ENCODE data around the gene MVB12B. TPM values are rescaled to one million over a fixed set of nuclear protein-coding genes. Genes with fewer than 3 reads are reported as not detected.

Gene MVB12B
- total and polyA plus RNA-seq, 2 of the 4 experiments (the other 2 are of a cell fraction): 2.0 to 4.0 TPM

- ATAC-seq (ENCODE audit: low read depth) (no peak), DNase-seq (no peak)
- H3K18ac ChIP-seq (ENCODE audit: low read depth, low read length): no peak overlapping the region
- H3K23ac ChIP-seq (ENCODE audit: low read depth, low read length): no peak overlapping the region
- H3K9me1 ChIP-seq (ENCODE audit: insufficient read depth, low read length): no peaks in the 10 kb centered on the region; the same call in 1 of the 2 replicates
- H3K4me2 ChIP-seq (ENCODE audit: low read depth, low read length): no peak overlapping the region
- H2AFZ ChIP-seq (replicated peaks; ENCODE audit: low read length, poor library complexity): no peak overlapping the region
- no peak overlapping the region for H3K27ac ChIP-seq (ENCODE audit: insufficient read depth, low read length)
- TF ChIP-seq MAZ (IDR thresholded peaks at IDR 0.05; ENCODE audit: borderline replicate concordance, low read depth, low read length): no peak
- no peak for TF ChIP-seq CHD1 (IDR thresholded peaks at IDR 0.05; ENCODE audit: low read depth, low read length)
- no peak for TF ChIP-seq MXI1 (IDR thresholded peaks at IDR 0.05; ENCODE audit: borderline replicate concordance, low read depth, low read length)
- no peak for TF ChIP-seq POLR2A (IDR thresholded peaks at IDR 0.05; ENCODE audit: low read depth, low read length)
- no peak for TF ChIP-seq BHLHE40 (IDR thresholded peaks at IDR 0.05; ENCODE audit: low read depth, low read length)
- in situ Hi-C loops (cut with MboI; ENCODE audit: low sequenced_read_pairs) (no loop called here), intact Hi-C loops (cut with micrococcal nuclease) (no loop called here), dilution Hi-C loops (cut with HindIII; ENCODE audit: low sequenced_read_pairs, unreplicated experiment) (no loop called here)
- H4K8ac ChIP-seq (ENCODE audit: low read depth in 2 of 2, low read length in 2 of 2): no peak overlapping the region
- no peak overlapping the region for H3K56ac ChIP-seq (ENCODE audit: extremely low read depth, insufficient read depth, low read length)
- H3K9me3 ChIP-seq (ENCODE audit: control insufficient read depth, insufficient read depth, low read length): no peaks in the 10 kb centered on the region
- no peaks in the 10 kb centered on the region for H3K79me1 ChIP-seq (ENCODE audit: low read depth in 1 of 2, low read length in 2 of 2)
- peaks cover 37% of the 10 kb centered on the region for H3K27me3 ChIP-seq (ENCODE audit: control insufficient read depth, insufficient read depth, low read length)
- H2BK15ac ChIP-seq (ENCODE audit: low read depth, low read length): no peak overlapping the region
- no peak overlapping the region for H4K91ac ChIP-seq (ENCODE audit: insufficient read depth, low read depth, low read length)
- 83% methylated on average over 3 of the region's 6 CpGs; no CpG with 5 or more reads in 1 of the 2 experiments for WGBS, 2 experiments (ENCODE audit: extremely low coverage in 2 of 2, insufficient read length in 1 of 2)
- no peak overlapping the region for H3K4ac ChIP-seq (ENCODE audit: low read depth, low read length)
- H2BK5ac ChIP-seq (ENCODE audit: low read depth, low read length, poor library complexity, severe bottlenecking): no peak overlapping the region
- no peak overlapping the region for H4K5ac ChIP-seq (ENCODE audit: low read depth, low read length)
- no TSS peak for BruUV-seq (replicated peaks)
- no peak overlapping the region for H2AK9ac ChIP-seq (replicated peaks; ENCODE audit: low read depth, low read length, poor library complexity)
- ChIA-PET CTCF (no interaction called here), POLR2A (ENCODE audit: unreplicated experiment) (no interaction called here)
- no peak overlapping the region for H3K9ac ChIP-seq (ENCODE audit: low read depth, low read length)
- H3K14ac ChIP-seq (replicated peaks; ENCODE audit: low read depth, low read length): no peak overlapping the region
- no peaks in the 10 kb centered on the region for H3K4me1 ChIP-seq (ENCODE audit: control insufficient read depth, insufficient read depth, low read length)
- H2AK5ac ChIP-seq (ENCODE audit: low read depth, low read length): no peak overlapping the region
- H2BK20ac ChIP-seq (ENCODE audit: low read depth, low read length): no peak overlapping the region
- H2BK120ac ChIP-seq (ENCODE audit: low read depth, low read length): no peak overlapping the region
- no peaks in the 10 kb centered on the region for H3K36me3 ChIP-seq (ENCODE audit: control insufficient read depth, insufficient read depth, low read length)
- H4K20me1 ChIP-seq (ENCODE audit: insufficient read depth, low read length): no peaks in the 10 kb centered on the region
- H3K4me3 ChIP-seq (ENCODE audit: insufficient read depth, low read depth, low read length): no peak overlapping the region
Measured at GRCh38 chr9:126306071-126306647, 20.5 kb upstream of the MVB12B start.
